HepG2 (cell line): Measurements from ENCODE around the gene JMJD1C. TPM values are rescaled to one million over a fixed set of nuclear protein-coding genes. Genes with fewer than 3 reads are reported as not detected.

Experiments used
- FOXM1 ChIP-seq: sonication (generic); formaldehyde crosslinking; IDR thresholded peaks from 2 replicates; pipeline ENCODE4 v1.5.0; 2020; ENCODE audit warnings: missing genetic modification reagents
- GPN1 ChIP-seq: sonication (generic); formaldehyde crosslinking; IDR thresholded peaks from 2 replicates; pipeline ENCODE4 v1.5.1; 2020; ENCODE audit warnings: missing genetic modification reagents, borderline replicate concordance
- ISX ChIP-seq: sonication (generic); formaldehyde crosslinking; conservative IDR thresholded peaks from 2 replicates; pipeline ENCODE4 v1.5.0; 2020; ENCODE audit warnings: missing genetic modification reagents
- MAFK ChIP-seq, 2 experiments: IDR thresholded peaks in 1 of 2; conservative IDR thresholded peaks in 1 of 2; 2 replicates each; pipeline ENCODE4 v1.6.1; 2011; ENCODE audit warnings: improper control_type of control experiment in 2 of 2, low read length in 2 of 2
- NFE2L1 ChIP-seq: sonication (generic); formaldehyde crosslinking; IDR thresholded peaks from 2 replicates; pipeline ENCODE4 v1.4.0; 2020; ENCODE audit warnings: missing genetic modification reagents, mild to moderate bottlenecking, borderline replicate concordance
- REPIN1 ChIP-seq: sonication (generic); formaldehyde crosslinking; IDR thresholded peaks from 2 replicates; pipeline ENCODE4 v1.8.0; 2022; ENCODE audit warnings: missing genetic modification reagents, low read depth, mild to moderate bottlenecking, borderline replicate concordance
- TBX2 ChIP-seq: sonication (generic); formaldehyde crosslinking; IDR thresholded peaks from 2 replicates; pipeline ENCODE4 v1.5.0; 2020; ENCODE audit warnings: missing genetic modification reagents, mild to moderate bottlenecking, borderline replicate concordance
- TCF7 ChIP-seq: sonication (generic); IDR thresholded peaks from 2 replicates; pipeline ENCODE4 v1.6.1; 2016; ENCODE audit warnings: antibody characterized with exemption, low read depth
- XRCC5 ChIP-seq: fragments of 200-400 bp; formaldehyde crosslinking; optimal IDR thresholded peaks from 2 replicates; pipeline ENCODE3; 2017; ENCODE audit warnings: mild to moderate bottlenecking, low read length
- ZBTB7A ChIP-seq: sonication (generic); formaldehyde crosslinking; IDR thresholded peaks from 2 replicates; pipeline ENCODE4 v1.8.0; 2022; ENCODE audit warnings: mild to moderate bottlenecking, missing genetic modification reagents
- ZNF605 ChIP-seq: sonication (generic); formaldehyde crosslinking; IDR thresholded peaks from 2 replicates; pipeline ENCODE4 v1.8.0; 2022; ENCODE audit warnings: mild to moderate bottlenecking, missing genetic modification reagents
- ZNF75D ChIP-seq: sonication (generic); formaldehyde crosslinking; IDR thresholded peaks from 2 replicates; pipeline ENCODE4 v1.8.1; 2023; ENCODE audit warnings: missing genetic modification reagents, mild to moderate bottlenecking, borderline replicate concordance
- polyA plus RNA-seq, 8 experiments: library from polyadenylated mRNA; depleted of rRNA in 3 of 8; stranded (reverse) in 7 of 8; unstranded in 1 of 8; fragments of >200 nt; fragmentation: Illumina TruSeq in 4 of 8; extraction: Trizol in 4 of 8; gene quantifications; 2 replicates each; pipeline versions ENCODE4 v1.2.1 to v1.2.3, GENCODE V29; 2011 to 2016; ENCODE audit warnings: low read depth in 4 of 8, missing spikeins in 1 of 8, mixed read lengths in 1 of 8; ENCODE audit not compliant: insufficient read depth in 1 of 8
- total RNA-seq, 5 experiments: library from RNA; depleted of rRNA; stranded (reverse); fragments of >200 nt; fragmentation: Illumina TruSeq; extraction: Trizol; gene quantifications; 2 replicates each; pipeline ENCODE4 v1.2.3, GENCODE V29; 2016; ENCODE audit warnings: low read depth in 1 of 5
- TF ChIP-seq, protein P1 (sequence below), 2 experiments: fragments of 450-650 bp in 1 of 2; sonication (generic) in 1 of 2; formaldehyde crosslinking in 1 of 2; IDR thresholded peaks; 2 replicates each; pipeline versions ENCODE4 v1.6.1 to v1.8.0; 2016 to 2022; ENCODE audit warnings: antibody characterized with exemption in 1 of 2, mild to moderate bottlenecking in 1 of 2, missing genetic modification reagents in 1 of 2
- TF ChIP-seq, protein P2 (sequence below): sonication (generic); formaldehyde crosslinking; IDR thresholded peaks from 2 replicates; pipeline ENCODE4 v1.8.0; 2022; ENCODE audit warnings: missing genetic modification reagents, mild to moderate bottlenecking, inconsistent platforms, borderline replicate concordance
- TF ChIP-seq, protein P3 (sequence below), 2 experiments: fragments of 450-650 bp in 1 of 2; sonication (generic) in 1 of 2; formaldehyde crosslinking; IDR thresholded peaks; 2 replicates each; pipeline versions ENCODE4 v1.5.0 to v1.8.0; 2020 to 2022; ENCODE audit warnings: mild to moderate bottlenecking in 1 of 2, missing genetic modification reagents in 1 of 2
- TF ChIP-seq, protein P4 (sequence below): sonication (generic); formaldehyde crosslinking; IDR thresholded peaks from 2 replicates; pipeline ENCODE4 v1.5.0; 2020; ENCODE audit warnings: missing genetic modification reagents, mild to moderate bottlenecking, borderline replicate concordance

The JMJD1C gene
- total and polyA plus RNA-seq, 2 of the 13 experiments (the other 11 are each of a cell fraction or from before 2014, with no cell fraction given): 42.3 to 42.7 TPM

DNA sequence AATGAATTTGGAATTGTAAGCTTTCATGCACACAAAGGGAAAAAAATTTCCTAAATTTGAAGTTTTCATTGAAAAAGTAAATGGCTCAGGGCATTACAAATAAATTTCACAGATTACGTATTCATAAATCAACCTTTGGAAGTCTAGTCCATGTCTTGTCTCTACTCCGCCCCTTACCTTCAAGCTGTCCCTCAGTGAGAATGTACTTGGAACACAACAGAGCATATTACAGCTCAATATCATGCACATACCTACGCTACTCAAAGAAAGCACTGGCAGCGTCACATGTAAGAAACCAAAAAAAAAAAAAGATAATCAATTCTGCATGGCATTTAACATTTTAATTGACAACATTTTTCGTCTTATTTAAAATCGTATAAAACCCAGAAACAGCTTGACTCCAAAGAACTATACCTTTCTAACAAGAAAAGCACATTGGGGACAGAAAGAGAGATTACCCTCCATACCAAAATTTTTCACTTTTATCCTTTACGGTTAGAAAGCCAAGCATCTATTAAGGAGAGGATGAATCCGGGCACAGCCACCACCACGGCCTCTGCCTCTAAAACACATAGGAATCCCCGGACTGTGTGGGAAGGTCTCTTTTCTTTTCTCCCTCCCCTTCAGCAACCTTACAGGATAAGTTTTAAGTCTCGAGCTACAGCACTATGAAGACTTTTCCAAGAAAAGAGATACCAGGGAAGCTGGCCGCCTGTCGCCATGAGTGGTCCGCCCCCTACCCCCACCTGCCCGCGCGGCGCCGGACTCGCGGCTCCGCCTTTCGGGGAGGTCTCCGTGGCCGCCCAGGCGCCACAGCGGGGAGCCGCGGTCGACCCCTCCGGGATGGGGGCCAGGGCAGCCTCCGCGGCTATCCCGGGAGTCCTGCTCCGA is 1.1 kb downstream of the JMJD1C start (continued):
- TF ChIP-seq, protein P1, sequence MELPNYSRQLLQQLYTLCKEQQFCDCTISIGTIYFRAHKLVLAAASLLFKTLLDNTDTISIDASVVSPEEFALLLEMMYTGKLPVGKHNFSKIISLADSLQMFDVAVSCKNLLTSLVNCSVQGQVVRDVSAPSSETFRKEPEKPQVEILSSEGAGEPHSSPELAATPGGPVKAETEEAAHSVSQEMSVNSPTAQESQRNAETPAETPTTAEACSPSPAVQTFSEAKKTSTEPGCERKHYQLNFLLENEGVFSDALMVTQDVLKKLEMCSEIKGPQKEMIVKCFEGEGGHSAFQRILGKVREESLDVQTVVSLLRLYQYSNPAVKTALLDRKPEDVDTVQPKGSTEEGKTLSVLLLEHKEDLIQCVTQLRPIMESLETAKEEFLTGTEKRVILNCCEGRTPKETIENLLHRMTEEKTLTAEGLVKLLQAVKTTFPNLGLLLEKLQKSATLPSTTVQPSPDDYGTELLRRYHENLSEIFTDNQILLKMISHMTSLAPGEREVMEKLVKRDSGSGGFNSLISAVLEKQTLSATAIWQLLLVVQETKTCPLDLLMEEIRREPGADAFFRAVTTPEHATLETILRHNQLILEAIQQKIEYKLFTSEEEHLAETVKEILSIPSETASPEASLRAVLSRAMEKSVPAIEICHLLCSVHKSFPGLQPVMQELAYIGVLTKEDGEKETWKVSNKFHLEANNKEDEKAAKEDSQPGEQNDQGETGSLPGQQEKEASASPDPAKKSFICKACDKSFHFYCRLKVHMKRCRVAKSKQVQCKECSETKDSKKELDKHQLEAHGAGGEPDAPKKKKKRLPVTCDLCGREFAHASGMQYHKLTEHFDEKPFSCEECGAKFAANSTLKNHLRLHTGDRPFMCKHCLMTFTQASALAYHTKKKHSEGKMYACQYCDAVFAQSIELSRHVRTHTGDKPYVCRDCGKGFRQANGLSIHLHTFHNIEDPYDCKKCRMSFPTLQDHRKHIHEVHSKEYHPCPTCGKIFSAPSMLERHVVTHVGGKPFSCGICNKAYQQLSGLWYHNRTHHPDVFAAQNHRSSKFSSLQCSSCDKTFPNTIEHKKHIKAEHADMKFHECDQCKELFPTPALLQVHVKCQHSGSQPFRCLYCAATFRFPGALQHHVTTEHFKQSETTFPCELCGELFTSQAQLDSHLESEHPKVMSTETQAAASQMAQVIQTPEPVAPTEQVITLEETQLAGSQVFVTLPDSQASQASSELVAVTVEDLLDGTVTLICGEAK (IDR thresholded peaks at IDR 0.05): no peak
- TF ChIP-seq, protein P1 (CRISPR knock-in tag; IDR thresholded peaks at IDR 0.05): 0 out of 2 replicates have a peak, but pooled peaks have one; percentile 45
- TF ChIP-seq ZNF605 (CRISPR knock-in tag) (no peak), ZNF75D (CRISPR knock-in tag) (no peak), ZBTB7A (0 out of 2 replicates have a peak, but pooled peaks have one; percentile 42), TCF7 (no peak), GPN1 (CRISPR knock-in tag) (no peak), NFE2L1 (CRISPR knock-in tag) (no peak), XRCC5 (no peak), TBX2 (CRISPR knock-in tag) (no peak), ISX (CRISPR knock-in tag) (no peak), MAFK (conservative IDR thresholded peaks at IDR 0.05 in 1 of 2, IDR thresholded peaks at IDR 0.05 in 1 of 2; ENCODE audit: low read length in 2 of 2) (no peak), FOXM1 (CRISPR knock-in tag) (no peak), REPIN1 (CRISPR knock-in tag) (no peak)
- TF ChIP-seq, protein P2, sequence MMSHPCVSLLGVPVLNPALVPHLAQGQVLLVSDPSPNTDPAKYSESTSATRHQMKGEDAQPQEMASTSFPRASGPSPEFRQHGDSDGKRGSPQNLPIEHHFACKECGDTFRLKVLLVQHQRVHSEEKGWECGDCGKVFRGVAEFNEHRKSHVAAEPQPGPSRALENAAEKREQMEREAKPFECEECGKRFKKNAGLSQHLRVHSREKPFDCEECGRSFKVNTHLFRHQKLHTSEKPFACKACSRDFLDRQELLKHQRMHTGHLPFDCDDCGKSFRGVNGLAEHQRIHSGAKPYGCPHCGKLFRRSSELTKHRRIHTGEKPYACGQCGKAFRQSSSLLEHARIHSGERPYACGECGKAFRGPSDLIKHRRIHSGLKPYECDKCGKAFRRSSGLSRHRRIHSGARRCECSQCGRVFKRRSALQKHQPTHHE (CRISPR knock-in tag): 0 out of 2 replicates have a peak, but pooled peaks have one; percentile 33
- TF ChIP-seq, protein P3, sequence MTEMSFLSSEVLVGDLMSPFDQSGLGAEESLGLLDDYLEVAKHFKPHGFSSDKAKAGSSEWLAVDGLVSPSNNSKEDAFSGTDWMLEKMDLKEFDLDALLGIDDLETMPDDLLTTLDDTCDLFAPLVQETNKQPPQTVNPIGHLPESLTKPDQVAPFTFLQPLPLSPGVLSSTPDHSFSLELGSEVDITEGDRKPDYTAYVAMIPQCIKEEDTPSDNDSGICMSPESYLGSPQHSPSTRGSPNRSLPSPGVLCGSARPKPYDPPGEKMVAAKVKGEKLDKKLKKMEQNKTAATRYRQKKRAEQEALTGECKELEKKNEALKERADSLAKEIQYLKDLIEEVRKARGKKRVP (CRISPR knock-in tag; IDR thresholded peaks at IDR 0.05): 0 out of 4 replicates have a peak, but pooled peaks of 1 of the 2 experiments have one; percentile 1
- TF ChIP-seq, protein P4, sequence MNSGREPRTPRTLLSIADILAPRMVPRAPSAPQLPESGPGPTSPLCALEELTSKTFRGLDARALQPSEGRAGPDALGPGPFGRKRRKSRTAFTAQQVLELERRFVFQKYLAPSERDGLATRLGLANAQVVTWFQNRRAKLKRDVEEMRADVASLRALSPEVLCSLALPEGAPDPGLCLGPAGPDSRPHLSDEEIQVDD (CRISPR knock-in tag): no peak
